GM12891 (cell line): ENCODE measurements around the gene LRRC10.

Experiments
- POLR2A ChIP-seq: IDR thresholded peaks from 2 replicates; pipeline ENCODE4 v1.6.1; 2011; ENCODE audit warnings: low read depth, low read length, control low read depth
- SPI1 ChIP-seq: IDR thresholded peaks from 2 replicates; pipeline ENCODE4 v1.6.1; 2011; ENCODE audit warnings: low read depth, low read length, control low read depth
- TAF1 ChIP-seq: IDR thresholded peaks from 2 replicates; pipeline ENCODE4 v1.6.1; 2011; ENCODE audit warnings: low read depth, low read length, control low read depth

- TF ChIP-seq SPI1 (no peak), TAF1 (no peak), POLR2A (no peak)
These were observed 41.2 kb upstream of the LRRC10 start for GRCh38 chr12:69651922-69652321.
